IMR-90 (cell line): ENCODE data around the gene RASGRF2.

Source experiments
- BHLHE40 ChIP-seq: fragments of 150-350 bp; IDR thresholded peaks from 2 replicates; pipeline ENCODE4 v1.6.1; 2016; ENCODE audit warnings: mild to moderate bottlenecking, low read depth, low read length
- TF ChIP-seq, protein P1 (sequence below): conservative IDR thresholded peaks from 2 replicates; pipeline ENCODE4 v1.5.1; 2012; ENCODE audit warnings: mild to moderate bottlenecking, low read depth, low read length, improper control_type of control experiment

DNA sequence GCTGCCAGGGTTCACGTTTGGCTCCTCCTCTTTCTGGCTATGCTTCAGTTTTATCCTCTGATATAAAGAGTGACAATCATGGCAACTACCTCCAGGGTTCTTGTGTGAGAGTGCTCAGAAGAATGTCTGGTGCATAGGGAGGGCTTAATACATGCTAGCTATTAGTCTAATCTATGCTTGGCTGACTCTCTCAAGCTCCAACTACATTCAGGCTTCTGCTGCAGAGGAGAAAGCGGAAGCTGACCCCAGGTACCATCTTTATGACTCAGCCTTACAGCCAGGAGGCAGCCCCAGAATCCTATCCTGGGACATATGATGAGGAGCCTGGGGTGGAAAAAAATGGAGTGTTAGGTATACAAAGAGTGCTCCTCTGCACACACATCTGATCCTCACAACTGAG is 32.1 kb upstream of the RASGRF2 start:
- TF ChIP-seq, protein P1, sequence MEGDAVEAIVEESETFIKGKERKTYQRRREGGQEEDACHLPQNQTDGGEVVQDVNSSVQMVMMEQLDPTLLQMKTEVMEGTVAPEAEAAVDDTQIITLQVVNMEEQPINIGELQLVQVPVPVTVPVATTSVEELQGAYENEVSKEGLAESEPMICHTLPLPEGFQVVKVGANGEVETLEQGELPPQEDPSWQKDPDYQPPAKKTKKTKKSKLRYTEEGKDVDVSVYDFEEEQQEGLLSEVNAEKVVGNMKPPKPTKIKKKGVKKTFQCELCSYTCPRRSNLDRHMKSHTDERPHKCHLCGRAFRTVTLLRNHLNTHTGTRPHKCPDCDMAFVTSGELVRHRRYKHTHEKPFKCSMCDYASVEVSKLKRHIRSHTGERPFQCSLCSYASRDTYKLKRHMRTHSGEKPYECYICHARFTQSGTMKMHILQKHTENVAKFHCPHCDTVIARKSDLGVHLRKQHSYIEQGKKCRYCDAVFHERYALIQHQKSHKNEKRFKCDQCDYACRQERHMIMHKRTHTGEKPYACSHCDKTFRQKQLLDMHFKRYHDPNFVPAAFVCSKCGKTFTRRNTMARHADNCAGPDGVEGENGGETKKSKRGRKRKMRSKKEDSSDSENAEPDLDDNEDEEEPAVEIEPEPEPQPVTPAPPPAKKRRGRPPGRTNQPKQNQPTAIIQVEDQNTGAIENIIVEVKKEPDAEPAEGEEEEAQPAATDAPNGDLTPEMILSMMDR, result no peak
- no peak for TF ChIP-seq BHLHE40
